Measurements from ENCODE around the gene LSM7. TPM values are rescaled to one million over a fixed set of nuclear protein-coding genes. Genes with fewer than 3 reads are reported as not detected.

Gene LSM7
- total RNA-seq, 2 donors from 2014 or later: 45.7 to 69.9 TPM

DNA sequence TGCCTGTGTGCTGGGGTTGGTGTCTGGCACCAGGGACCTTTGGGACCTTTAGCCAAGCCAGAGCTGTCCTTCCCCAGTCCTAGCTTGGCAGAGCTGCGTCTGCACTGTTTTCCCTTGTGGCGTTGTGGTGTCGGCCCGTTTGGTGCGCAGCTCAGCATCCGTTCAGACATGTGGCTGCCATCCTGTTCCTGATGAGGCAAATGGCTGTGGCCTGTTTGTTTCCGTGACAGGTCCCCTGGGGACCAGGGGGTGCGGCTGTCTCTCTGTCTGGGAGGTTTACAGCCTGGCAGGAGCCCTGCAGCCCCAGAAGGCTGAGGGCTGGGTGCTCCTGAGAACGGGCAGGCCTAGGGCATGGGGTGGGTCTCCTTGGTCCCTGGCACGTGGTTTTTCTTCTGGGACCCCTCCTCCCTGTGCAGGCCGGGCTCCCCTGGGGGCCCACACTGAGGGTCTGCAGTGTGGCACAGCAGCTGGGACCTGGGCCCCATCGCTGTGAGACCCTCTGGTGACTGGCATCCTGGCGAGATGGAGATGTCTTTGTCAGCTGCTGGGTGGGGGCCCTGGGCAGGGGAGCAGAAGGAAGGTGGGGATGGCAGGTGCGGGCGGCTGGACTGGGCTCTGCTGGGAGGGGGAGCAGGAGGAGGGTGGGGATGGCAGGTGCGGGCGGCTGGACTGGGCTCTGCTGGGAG lies 4.1 kb upstream of the LSM7 start:
- Histone ChIP-seq H3K27me3 (no peaks in the 10 kb centered on the region), H3K4me1 (peaks cover 60% of the 10 kb centered on the region), H3K9me3 (no peaks in the 10 kb centered on the region), H3K4me3 (no peak overlapping the region), H3K36me3 (replicated peaks in 1 of 2; ENCODE audit: insufficient read depth in 1 of 2, low read depth in 2 of 2) (no peaks in the 10 kb centered on the region), H3K27ac (peak overlapping the region; percentile 16 to 80 (median 68))
- WGBS, 2 donors: 10 to 34% methylated on average over 2 to 15 of the region's 17 CpGs
- no peak for DNase-seq
- no peak for ATAC-seq
- intact Hi-C loops (cut with DNase I): no loop called here
- no peak for TF ChIP-seq CTCF (IDR thresholded peaks at IDR 0.05)
- peak in 1 of 3 donors; percentile 10 for TF ChIP-seq POLR2A (IDR thresholded peaks at IDR 0.05)

DNA sequence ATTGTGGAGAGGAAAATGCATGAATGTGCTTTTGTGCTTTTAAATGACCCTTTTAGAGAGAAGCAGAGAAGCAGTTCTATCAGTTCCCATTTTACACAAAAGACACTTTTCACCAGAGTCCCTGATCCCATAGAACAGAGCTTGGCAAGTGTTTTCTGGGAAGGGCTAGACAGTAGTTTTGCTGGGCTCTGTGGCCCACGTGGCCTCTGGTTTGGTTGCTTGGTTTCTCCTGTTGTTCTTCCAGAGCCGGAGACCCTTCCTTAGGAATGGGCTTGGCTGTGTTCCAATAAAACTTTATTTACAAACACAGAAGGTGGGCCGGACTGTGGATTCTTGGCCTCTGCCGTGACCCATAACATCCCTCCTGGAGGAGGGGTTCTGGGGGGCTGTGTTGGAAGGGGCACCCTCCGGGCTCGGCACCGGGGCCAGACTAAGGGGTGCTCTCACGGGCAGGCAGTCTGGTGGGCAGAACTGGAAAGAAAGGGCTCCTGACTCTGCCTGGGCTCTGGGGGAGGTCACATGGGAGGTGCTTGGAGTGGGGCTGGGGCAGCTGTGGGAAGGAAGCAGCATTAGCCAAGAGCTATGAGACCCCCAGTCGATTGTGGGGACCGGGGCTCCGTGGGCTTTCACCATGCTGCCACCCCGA lies 3.3 kb upstream of the LSM7 start:
- Histone ChIP-seq H3K27me3 (no peaks in the 10 kb centered on the region), H3K27ac (peak overlapping the region; percentile 16 to 80 (median 68)), H3K36me3 (replicated peaks in 1 of 2; ENCODE audit: insufficient read depth in 1 of 2, low read depth in 2 of 2) (no peaks in the 10 kb centered on the region), H3K4me3 (no peak overlapping the region), H3K4me1 (peaks cover 62% of the 10 kb centered on the region), H3K9me3 (no peaks in the 10 kb centered on the region)
- 62 to 66% methylated on average over 4 to 12 of the region's 12 CpGs for WGBS, 2 donors
- intact Hi-C loops (cut with DNase I): no loop called here
- DNase-seq (no peak), ATAC-seq (no peak)
- TF ChIP-seq CTCF (IDR thresholded peaks at IDR 0.05) (no peak), POLR2A (IDR thresholded peaks at IDR 0.05) (no peak)

DNA sequence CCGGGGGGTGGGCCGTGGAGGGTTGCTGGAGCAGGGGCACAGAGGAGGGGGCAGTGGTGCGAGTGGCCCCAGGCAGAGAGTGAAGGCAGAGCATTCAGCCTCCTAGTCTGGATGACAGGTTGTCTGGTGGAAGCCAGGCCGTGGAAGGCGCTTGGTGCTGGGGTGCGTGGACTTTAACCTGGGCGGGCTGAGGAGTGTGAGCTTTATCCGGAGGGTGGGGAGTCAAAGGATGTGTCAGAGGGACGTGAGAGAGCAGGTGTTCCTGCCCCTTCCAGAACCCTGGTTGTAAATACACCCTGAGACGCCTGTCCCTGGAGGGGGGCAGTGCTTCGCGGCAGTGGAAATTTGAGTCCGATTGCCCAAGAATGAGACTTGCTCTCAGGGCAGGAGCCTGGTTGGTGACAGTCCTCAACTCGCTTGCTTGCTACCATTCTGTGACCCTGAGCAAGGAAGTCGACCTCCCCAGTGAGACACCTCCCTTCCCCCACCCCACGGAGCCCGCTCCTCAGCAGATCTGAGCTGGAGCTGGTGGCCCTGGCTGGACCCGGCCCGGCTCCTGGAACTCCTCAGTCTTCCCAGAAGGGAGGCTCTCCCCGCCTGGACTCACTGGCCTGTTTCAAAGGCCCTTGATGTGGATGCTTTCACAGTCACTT lies 2.4 kb upstream of the LSM7 start:
- H3K4me1 ChIP-seq: peaks cover 67% of the 10 kb centered on the region
- ATAC-seq: peak; percentile 28

GRCh38 chr19:2330255-2330631 lies 1.9 kb upstream of the LSM7 start:
- intact Hi-C loops (cut with DNase I): no loop called here
- H3K4me3 ChIP-seq: no peak overlapping the region
- no peaks in the 10 kb centered on the region for H3K9me3 ChIP-seq
- 37 to 60% methylated on average over 8 to 10 of the region's 10 CpGs for WGBS, 2 donors
- DNase-seq (no peak), ATAC-seq (no peak)
- TF ChIP-seq POLR2A (IDR thresholded peaks at IDR 0.05): no peak
- TF ChIP-seq CTCF (IDR thresholded peaks at IDR 0.05): no peak
- no peaks in the 10 kb centered on the region for H3K27me3 ChIP-seq
- peaks cover 67% of the 10 kb centered on the region for H3K4me1 ChIP-seq
- no peaks in the 10 kb centered on the region for H3K36me3 ChIP-seq (replicated peaks in 1 of 2; ENCODE audit: insufficient read depth in 1 of 2, low read depth in 2 of 2)
- H3K27ac ChIP-seq: peak overlapping the region; percentile 58 to 80 (median 68)

More for the DNA sequence above, 2.4 kb upstream of the LSM7 start:
- DNase-seq: peak; percentile 53 to 79 (median 78)
- Histone ChIP-seq H3K36me3 (replicated peaks in 1 of 2; ENCODE audit: insufficient read depth in 1 of 2, low read depth in 2 of 2) (no peaks in the 10 kb centered on the region), H3K27me3 (no peaks in the 10 kb centered on the region), H3K4me3 (no peak overlapping the region), H3K27ac (peak overlapping the region; percentile 58 to 80 (median 68)), H3K9me3 (no peaks in the 10 kb centered on the region)
- intact Hi-C loops (cut with DNase I): no loop called here
- TF ChIP-seq CTCF (IDR thresholded peaks at IDR 0.05) (no peak), POLR2A (IDR thresholded peaks at IDR 0.05) (peak; percentile 26 to 56 (median 29))
- WGBS, 2 donors: 27% methylated on average over 15 to 20 of the region's 20 CpGs
